ENCODE results near the gene ING4. TPM values are rescaled to one million over a fixed set of nuclear protein-coding genes. Genes with fewer than 3 reads are reported as not detected.

ING4 gene
- polyA plus RNA-seq, 1 of the 3 experiments (the other 2 are of a cell fraction) = 96.5 TPM

DNA sequence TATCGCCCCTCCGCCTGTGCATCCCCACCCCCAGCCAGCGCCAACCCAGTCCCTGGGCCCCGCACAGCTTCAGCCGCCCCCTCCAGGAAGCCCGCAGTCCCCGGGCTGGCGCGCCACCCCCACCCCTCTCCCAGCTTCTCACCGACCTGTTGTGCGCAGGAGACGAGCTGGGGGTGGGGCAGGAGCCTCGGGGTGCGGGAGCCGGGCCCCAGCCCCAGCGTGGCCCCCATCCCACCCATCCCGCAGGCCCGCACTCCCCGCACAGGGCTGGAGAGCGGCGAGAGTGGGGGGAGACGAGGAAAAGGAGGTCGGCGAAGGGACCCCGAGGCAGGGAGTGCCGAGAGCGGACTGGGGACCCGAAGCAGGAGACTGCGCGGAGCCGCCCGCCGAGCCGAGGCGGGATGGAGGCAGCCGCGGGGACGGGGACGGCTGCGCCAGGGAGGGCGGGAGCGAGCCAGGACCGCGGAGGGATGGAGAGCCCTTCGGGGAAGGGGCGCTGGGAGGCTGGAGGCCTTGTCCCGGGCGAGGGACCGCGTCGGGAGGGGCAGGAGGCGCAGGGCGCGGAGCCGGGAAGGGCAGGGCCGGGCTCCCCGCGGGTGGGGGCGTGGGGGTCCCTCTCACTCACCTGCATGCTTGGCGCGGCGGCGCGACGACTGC lies 37.2 kb upstream of the ING4 start:
- H3K4me1 ChIP-seq (ENCODE audit: control insufficient read depth in 1 of 2, insufficient read depth in 2 of 2, low read depth in 1 of 2, low read length in 1 of 2) = peaks cover 6 to 13% of the 10 kb centered on the region in 2 experiments; a peak in 2 of 4 replicates
- H3K9me3 ChIP-seq = no peaks in the 10 kb centered on the region
- peaks cover 12% of the 10 kb centered on the region for H3F3A ChIP-seq (replicated peaks; ENCODE audit: insufficient read depth)
- H3K27ac ChIP-seq (ENCODE audit: low read depth in 2 of 2, low read length in 1 of 2) = peak overlapping the region in 1 of 2 experiments; percentile 80; a peak in 2 of 4 replicates
- peak overlapping the region; percentile 98 for H3K4me2 ChIP-seq
- peak overlapping the region; percentile 81; the same call in 1 of the 2 replicates for H2AFZ ChIP-seq (ENCODE audit: low read depth)
- ChIA-PET CTCF (interaction anchor here (0.8 to 2.7 kb wide), 5 partner anchors 11 to 170 kb away, joined by 3 to 13 read pairs (median 3); partner anchors contain the start of gene MLF2), POLR2A (interaction anchor here (0.9 to 3.1 kb wide), 4 partner anchors 11 to 66 kb away, joined by 3 to 38 read pairs (median 13); partner anchors contain the start of genes COPS7A, PTMS and ZNF384)
- no peak for TF ChIP-seq RXRA (IDR thresholded peaks at IDR 0.05; ENCODE audit: borderline replicate concordance, low read depth)
- TF ChIP-seq JUND (IDR thresholded peaks at IDR 0.05) = no peak
- TF ChIP-seq TAF1 (IDR thresholded peaks at IDR 0.05; ENCODE audit: borderline replicate concordance, low read depth, low read length) = no peak
- no peak for TF ChIP-seq YY1 (IDR thresholded peaks at IDR 0.05; ENCODE audit: low read depth)
- TF ChIP-seq, protein P1, sequence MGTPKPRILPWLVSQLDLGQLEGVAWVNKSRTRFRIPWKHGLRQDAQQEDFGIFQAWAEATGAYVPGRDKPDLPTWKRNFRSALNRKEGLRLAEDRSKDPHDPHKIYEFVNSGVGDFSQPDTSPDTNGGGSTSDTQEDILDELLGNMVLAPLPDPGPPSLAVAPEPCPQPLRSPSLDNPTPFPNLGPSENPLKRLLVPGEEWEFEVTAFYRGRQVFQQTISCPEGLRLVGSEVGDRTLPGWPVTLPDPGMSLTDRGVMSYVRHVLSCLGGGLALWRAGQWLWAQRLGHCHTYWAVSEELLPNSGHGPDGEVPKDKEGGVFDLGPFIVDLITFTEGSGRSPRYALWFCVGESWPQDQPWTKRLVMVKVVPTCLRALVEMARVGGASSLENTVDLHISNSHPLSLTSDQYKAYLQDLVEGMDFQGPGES (IDR thresholded peaks at IDR 0.05; ENCODE audit: low read depth, low read length) = no peak
- TF ChIP-seq, protein P2, sequence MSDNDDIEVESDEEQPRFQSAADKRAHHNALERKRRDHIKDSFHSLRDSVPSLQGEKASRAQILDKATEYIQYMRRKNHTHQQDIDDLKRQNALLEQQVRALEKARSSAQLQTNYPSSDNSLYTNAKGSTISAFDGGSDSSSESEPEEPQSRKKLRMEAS (IDR thresholded peaks at IDR 0.05; ENCODE audit: low read depth) = no peak
- TF ChIP-seq RCOR1 (IDR thresholded peaks at IDR 0.05; ENCODE audit: low read length) = no peak
- TF ChIP-seq RAD21 (IDR thresholded peaks at IDR 0.05; ENCODE audit: low read length) = no peak
- no peak for TF ChIP-seq SIN3A (IDR thresholded peaks at IDR 0.05; ENCODE audit: borderline replicate concordance, low read depth, low read length)
- TF ChIP-seq, protein P3, sequence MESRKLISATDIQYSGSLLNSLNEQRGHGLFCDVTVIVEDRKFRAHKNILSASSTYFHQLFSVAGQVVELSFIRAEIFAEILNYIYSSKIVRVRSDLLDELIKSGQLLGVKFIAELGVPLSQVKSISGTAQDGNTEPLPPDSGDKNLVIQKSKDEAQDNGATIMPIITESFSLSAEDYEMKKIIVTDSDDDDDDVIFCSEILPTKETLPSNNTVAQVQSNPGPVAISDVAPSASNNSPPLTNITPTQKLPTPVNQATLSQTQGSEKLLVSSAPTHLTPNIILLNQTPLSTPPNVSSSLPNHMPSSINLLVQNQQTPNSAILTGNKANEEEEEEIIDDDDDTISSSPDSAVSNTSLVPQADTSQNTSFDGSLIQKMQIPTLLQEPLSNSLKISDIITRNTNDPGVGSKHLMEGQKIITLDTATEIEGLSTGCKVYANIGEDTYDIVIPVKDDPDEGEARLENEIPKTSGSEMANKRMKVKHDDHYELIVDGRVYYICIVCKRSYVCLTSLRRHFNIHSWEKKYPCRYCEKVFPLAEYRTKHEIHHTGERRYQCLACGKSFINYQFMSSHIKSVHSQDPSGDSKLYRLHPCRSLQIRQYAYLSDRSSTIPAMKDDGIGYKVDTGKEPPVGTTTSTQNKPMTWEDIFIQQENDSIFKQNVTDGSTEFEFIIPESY (IDR thresholded peaks at IDR 0.05; ENCODE audit: borderline replicate concordance, low read depth) = no peak
- H3K36me3 ChIP-seq (replicated peaks in 1 of 2; ENCODE audit: control insufficient read depth in 1 of 2, insufficient read depth in 2 of 2, low read length in 1 of 2) = peaks cover 0 to 15% of the 10 kb centered on the region in 2 experiments
- peak overlapping the region; percentile 85 for H3K9ac ChIP-seq
- no peaks in the 10 kb centered on the region for H4K20me1 ChIP-seq (ENCODE audit: insufficient read depth)
- H3K27me3 ChIP-seq (ENCODE audit: insufficient read depth) = no peaks in the 10 kb centered on the region
- WGBS (ENCODE audit: low lambda C conversion rate) = 2% methylated on average over 28 of the region's 65 CpGs
- H3K9me2 ChIP-seq = no peaks in the 10 kb centered on the region
- peak overlapping the region; percentile 74 to 80 for H3K4me3 ChIP-seq (ENCODE audit: low read depth in 2 of 2, low read length in 1 of 2)
- DNase-seq = peak; percentile 86
- H3K79me2 ChIP-seq (ENCODE audit: insufficient read depth) = peaks cover 11% of the 10 kb centered on the region

Data from SK-N-SH (cell line).